Measurements from ENCODE around the gene LPP.

The LPP gene

DNA sequence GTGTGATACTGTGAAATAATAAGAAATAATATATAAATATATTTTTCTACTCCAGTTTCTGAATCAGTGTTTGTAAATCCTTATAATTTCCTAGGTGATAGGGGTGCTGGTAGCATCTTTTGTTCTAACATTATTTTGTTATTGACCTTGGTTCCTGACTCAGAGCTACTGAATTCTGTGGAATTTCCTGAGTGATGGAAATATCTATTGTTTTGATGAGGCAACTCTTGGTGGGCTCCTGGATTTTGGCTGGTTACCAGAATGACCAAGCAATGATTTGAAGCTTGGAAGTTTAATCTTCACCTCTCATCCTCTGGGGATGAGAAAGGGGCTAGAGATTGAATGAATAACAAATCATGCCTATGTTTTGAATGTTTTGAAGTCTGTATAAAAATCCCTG is 377.3 kb downstream of the LPP start:
- TF ChIP-seq, protein P1, sequence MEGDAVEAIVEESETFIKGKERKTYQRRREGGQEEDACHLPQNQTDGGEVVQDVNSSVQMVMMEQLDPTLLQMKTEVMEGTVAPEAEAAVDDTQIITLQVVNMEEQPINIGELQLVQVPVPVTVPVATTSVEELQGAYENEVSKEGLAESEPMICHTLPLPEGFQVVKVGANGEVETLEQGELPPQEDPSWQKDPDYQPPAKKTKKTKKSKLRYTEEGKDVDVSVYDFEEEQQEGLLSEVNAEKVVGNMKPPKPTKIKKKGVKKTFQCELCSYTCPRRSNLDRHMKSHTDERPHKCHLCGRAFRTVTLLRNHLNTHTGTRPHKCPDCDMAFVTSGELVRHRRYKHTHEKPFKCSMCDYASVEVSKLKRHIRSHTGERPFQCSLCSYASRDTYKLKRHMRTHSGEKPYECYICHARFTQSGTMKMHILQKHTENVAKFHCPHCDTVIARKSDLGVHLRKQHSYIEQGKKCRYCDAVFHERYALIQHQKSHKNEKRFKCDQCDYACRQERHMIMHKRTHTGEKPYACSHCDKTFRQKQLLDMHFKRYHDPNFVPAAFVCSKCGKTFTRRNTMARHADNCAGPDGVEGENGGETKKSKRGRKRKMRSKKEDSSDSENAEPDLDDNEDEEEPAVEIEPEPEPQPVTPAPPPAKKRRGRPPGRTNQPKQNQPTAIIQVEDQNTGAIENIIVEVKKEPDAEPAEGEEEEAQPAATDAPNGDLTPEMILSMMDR (IDR thresholded peaks at IDR 0.05; ENCODE audit: control insufficient read depth, insufficient read depth, low read depth, low read length, missing control alignments): no peak
- H3K4me3 ChIP-seq (ENCODE audit: control insufficient read depth, low read depth, low read length): no peak overlapping the region
- no peak for DNase-seq (ENCODE audit: low read depth)

DNA sequence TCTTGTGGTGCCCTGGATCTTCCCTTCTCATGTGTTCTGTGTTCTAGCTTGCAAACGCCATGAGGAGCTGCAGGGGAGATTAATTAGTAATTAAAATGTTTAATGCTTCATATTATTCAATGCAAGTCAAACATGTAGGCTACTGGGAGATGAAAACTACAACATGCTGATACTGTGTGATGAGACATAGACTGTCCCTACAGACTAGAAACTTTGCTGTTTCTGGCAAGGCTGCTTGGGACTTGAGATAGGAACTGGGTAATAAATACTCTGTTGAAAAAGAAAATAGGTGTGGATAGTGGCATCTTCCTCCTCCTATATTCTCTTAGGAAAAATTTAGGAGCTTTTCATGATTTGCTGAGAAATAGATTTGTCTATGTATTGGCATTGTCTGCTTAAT is 379.2 kb downstream of the LPP start:
- TF ChIP-seq, protein P1 (IDR thresholded peaks at IDR 0.05; ENCODE audit: control insufficient read depth, insufficient read depth, low read depth, low read length, missing control alignments): no peak
- no peak overlapping the region for H3K4me3 ChIP-seq (ENCODE audit: control insufficient read depth, low read depth, low read length)
- no peak for DNase-seq (ENCODE audit: low read depth)

DNA sequence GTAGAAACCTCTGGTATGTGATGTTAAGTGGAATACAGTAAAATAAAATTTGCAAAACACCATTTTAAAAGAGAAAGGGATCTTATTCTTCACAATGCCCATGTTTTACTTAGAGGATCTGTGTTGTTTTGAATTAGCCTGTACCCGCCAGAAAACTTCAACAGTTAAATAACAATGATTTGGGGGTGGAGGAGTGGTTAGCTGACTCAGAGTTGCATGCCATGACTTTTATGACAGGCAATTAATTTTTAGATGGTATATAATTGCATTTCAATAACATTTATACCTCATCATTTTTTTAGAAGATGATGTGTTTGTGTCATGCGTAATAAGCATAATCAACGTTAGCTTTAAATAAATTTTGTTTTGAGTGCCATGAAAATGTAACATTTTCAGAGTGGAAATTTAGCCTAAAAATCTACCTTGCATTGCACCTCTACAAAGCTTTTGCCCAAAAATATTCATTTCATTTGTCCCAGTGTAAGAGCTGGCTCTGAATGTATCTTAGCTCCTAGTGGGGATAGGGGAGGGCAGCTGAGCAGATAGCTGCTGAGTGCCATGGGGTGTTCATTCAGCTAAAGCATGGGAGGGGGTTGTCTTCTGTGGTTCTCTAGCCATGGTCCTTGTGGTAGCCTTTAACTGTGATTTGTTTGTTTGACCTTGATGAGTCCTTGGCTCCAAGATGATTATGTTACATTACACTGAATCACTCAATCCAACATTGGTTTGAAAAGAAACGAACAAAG is 379.8 kb downstream of the LPP start:
- no peak for DNase-seq (ENCODE audit: low read depth)
- TF ChIP-seq, protein P1 (IDR thresholded peaks at IDR 0.05; ENCODE audit: control insufficient read depth, insufficient read depth, low read depth, low read length, missing control alignments): no peak
- no peak overlapping the region for H3K4me3 ChIP-seq (ENCODE audit: control insufficient read depth, low read depth, low read length)

DNA sequence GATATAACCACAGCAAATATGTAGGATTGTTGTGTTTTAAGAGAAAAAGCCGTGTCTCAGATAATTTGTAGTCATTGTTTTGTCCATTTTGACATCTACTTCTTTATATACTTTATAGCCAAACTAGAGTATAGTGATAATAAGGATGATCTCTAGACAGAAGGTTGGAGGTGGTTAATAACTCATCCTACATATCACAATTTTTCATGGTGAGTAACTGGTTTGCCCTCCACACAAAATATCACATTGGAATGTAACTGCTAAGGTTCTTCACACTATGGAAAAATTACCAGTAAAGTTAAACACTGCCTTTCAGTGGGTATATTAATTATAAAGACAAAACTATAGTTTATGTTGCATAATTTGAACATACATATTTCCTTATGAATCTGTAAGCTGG is 380.7 kb downstream of the LPP start:
- TF ChIP-seq, protein P1 (IDR thresholded peaks at IDR 0.05; ENCODE audit: control insufficient read depth, insufficient read depth, low read depth, low read length, missing control alignments): no peak
- DNase-seq (ENCODE audit: low read depth): no peak
- no peak overlapping the region for H3K4me3 ChIP-seq (ENCODE audit: control insufficient read depth, low read depth, low read length)

DNA sequence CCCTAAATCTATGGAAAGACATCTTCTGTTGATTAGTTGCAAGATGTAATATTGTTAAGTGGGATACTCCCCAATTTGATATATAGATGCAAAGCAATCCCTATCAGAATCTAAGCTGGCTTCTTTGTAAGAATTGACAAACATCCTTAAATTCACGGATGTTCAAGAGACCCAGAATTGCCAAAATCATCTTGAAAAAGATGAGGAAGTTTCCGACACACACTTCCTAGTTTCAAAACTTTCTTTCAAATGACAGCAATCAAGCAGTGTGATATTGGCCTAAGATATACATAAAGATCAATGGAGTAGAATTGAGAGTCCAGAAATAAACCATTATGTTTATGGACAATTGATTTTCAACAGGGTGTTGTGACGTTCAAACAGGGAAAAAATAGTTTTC is 383.6 kb downstream of the LPP start:
- no peak for DNase-seq (ENCODE audit: low read depth)
- H3K4me3 ChIP-seq (ENCODE audit: control insufficient read depth, low read depth, low read length): no peak overlapping the region
- TF ChIP-seq, protein P1 (IDR thresholded peaks at IDR 0.05; ENCODE audit: control insufficient read depth, insufficient read depth, low read depth, low read length, missing control alignments): no peak

DNA sequence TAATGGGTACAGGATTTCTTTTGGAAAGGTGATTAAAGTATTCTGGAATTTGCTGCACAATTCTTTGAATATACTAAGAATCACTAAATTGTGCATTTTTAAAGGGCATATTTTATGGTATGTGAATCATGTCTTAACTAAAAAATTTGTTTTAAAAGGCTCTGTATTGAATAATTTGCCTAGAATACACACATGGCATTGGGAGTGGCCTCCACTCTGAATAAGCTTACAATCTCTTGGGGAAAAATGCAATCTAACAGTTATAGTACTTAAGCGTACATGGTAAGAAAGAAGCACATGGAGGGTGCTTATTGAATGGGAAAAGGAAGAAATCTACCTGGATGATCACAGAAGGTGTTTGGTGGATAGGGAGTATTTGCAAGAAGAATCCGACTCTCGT is 385.1 kb downstream of the LPP start:
- H3K4me3 ChIP-seq (ENCODE audit: control insufficient read depth, low read depth, low read length): no peak overlapping the region
- DNase-seq (ENCODE audit: low read depth): no peak
- TF ChIP-seq, protein P1 (IDR thresholded peaks at IDR 0.05; ENCODE audit: control insufficient read depth, insufficient read depth, low read depth, low read length, missing control alignments): no peak

Measured in AG09309 (cell line).